ENCODE measurements around the gene COG7.

Gene COG7

GRCh38 chr16:23339787-23340186 is 113.2 kb downstream of the COG7 start:
- H3K36me3 ChIP-seq (ENCODE audit: control insufficient read depth, insufficient read depth, low read length): no peaks in the 10 kb centered on the region
- no peaks in the 10 kb centered on the region for H3K9me3 ChIP-seq (ENCODE audit: control insufficient read depth, insufficient read depth, low read depth, low read length)
- H3K9ac ChIP-seq (ENCODE audit: low read length): no peak overlapping the region
- peaks cover 12% of the 10 kb centered on the region for H3K4me1 ChIP-seq (ENCODE audit: control insufficient read depth, insufficient read depth, low read length)
- H3K27me3 ChIP-seq (ENCODE audit: control insufficient read depth, insufficient read depth, low read length): no peaks in the 10 kb centered on the region
- H3K4me3 ChIP-seq (ENCODE audit: low read depth, low read length): no peak overlapping the region
- H3K27ac ChIP-seq (ENCODE audit: low read depth, low read length): no peak overlapping the region

Measured in HUES6 (cell line).